ENCODE results near the gene SCFD2.

- TF ChIP-seq BHLHE40 (IDR thresholded peaks at IDR 0.05; ENCODE audit: low read depth, low read length) = no peak
- TF ChIP-seq CTCF (IDR thresholded peaks at IDR 0.05) = no peak
- TF ChIP-seq ZFP36 (IDR thresholded peaks at IDR 0.05; ENCODE audit: borderline replicate concordance, partially characterized antibody) = no peak
- no peak for TF ChIP-seq NPAS2 (CRISPR knock-in tag; IDR thresholded peaks at IDR 0.05; ENCODE audit: borderline replicate concordance)
- TF ChIP-seq RCOR1 (IDR thresholded peaks at IDR 0.05; ENCODE audit: low read depth, low read length) = no peak
- no peak for TF ChIP-seq RARB (CRISPR knock-in tag; IDR thresholded peaks at IDR 0.05)
- no peak for TF ChIP-seq POLR2A (IDR thresholded peaks at IDR 0.05; ENCODE audit: low read length)
- no peak for TF ChIP-seq NFE2L2 (conservative IDR thresholded peaks at IDR 0.05; ENCODE audit: low read length)
- TF ChIP-seq ELK1 (IDR thresholded peaks at IDR 0.05; ENCODE audit: low read depth, low read length) = no peak
- no peak for TF ChIP-seq RAD21 (conservative IDR thresholded peaks at IDR 0.05 in 1 of 2, IDR thresholded peaks at IDR 0.05 in 1 of 2)
Measured at GRCh38 chr4:53128706-53129357, 237.0 kb downstream of the SCFD2 start.
